Ishikawa (cell line): ENCODE results near the gene RPS6KA6.

Experiments
- CEBPB ChIP-seq: IDR thresholded peaks from 2 replicates; pipeline ENCODE4 v1.6.1; 2012
- EP300 ChIP-seq: IDR thresholded peaks from 2 replicates; pipeline ENCODE4 v1.6.1; 2012; ENCODE audit warnings: borderline replicate concordance
- FOXM1 ChIP-seq: IDR thresholded peaks from 2 replicates; pipeline ENCODE4 v1.6.1; 2012; ENCODE audit warnings: low read depth, borderline replicate concordance
- MAX ChIP-seq: IDR thresholded peaks from 2 replicates; pipeline ENCODE4 v1.6.1; 2012
- RAD21 ChIP-seq: IDR thresholded peaks from 2 replicates; pipeline ENCODE4 v1.6.1; 2012; ENCODE audit warnings: low read depth
- TAF1 ChIP-seq: IDR thresholded peaks from 2 replicates; pipeline ENCODE4 v1.6.1; 2012; ENCODE audit warnings: low read depth, mild to moderate bottlenecking
- ZBTB7A ChIP-seq: IDR thresholded peaks from 2 replicates; pipeline ENCODE4 v1.6.1; 2012; ENCODE audit warnings: low read depth
- TF ChIP-seq, protein P1 (sequence below): IDR thresholded peaks from 2 replicates; pipeline ENCODE4 v1.6.1; 2012

DNA sequence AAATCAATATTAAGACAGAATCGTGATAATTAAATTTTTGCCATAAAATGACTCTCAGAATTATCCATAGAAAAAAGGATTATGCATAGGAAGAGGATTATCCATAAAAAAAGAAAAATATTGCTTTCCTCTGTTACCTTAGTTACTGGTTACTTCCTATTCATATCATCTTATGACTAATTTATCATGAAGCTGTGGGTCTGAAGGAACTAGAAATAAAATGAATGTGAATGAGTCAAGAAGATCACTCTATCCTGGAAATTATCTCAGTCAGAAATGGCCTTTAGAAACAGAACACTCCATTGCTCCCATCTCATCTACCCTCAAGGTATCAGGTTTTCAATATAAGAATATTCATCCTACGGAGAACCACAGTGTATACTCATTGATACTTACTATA lies 19.4 kb downstream of the RPS6KA6 start:
- TF ChIP-seq CEBPB (no peak), ZBTB7A (no peak), EP300 (no peak), RAD21 (no peak), FOXM1 (no peak), TAF1 (no peak), MAX (no peak)
- TF ChIP-seq, protein P1, sequence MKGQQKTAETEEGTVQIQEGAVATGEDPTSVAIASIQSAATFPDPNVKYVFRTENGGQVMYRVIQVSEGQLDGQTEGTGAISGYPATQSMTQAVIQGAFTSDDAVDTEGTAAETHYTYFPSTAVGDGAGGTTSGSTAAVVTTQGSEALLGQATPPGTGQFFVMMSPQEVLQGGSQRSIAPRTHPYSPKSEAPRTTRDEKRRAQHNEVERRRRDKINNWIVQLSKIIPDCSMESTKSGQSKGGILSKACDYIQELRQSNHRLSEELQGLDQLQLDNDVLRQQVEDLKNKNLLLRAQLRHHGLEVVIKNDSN: no peak
